Measurements from ENCODE around the gene SMOC2.

The SMOC2 gene

DNA sequence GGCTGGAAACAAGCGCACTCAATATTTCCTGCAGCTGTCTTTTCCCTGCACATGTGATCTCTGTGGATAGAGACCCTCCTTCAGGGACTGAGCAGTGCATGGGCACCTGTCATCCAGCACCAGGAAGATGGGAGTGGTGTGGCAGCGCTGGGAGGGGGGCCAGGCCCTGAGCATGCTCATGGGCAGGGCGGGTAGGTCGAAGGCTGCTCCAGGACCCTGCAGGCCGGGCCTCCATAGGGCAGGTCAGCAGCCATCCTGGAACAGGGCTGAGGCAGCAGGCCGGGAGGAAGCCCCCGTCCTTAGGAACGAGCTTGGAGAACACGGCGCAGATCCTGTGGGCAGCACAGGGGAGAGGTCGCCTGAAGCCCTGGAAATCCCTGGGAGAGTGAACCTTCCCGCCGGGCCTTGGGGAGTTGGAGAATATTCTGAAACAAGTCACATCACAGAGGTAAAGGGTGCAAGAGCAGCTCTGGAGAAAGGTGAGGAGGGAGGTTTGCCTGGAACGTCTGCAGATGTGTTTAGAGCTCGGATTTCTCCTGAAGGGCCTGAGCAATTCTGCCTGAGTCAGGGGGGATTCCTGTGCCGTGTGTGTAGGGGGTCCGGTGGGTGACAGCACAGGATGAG, 133.2 kb downstream of the SMOC2 start:
- no peak for TF ChIP-seq CTCF (IDR thresholded peaks at IDR 0.05; ENCODE audit: low read depth, low read length)
- no peak for DNase-seq (ENCODE audit: extremely low read depth, low read depth)

GRCh38 chr6:168574699-168575195, 133.8 kb downstream of the SMOC2 start:
- no peak for DNase-seq (ENCODE audit: extremely low read depth, low read depth)
- TF ChIP-seq CTCF (IDR thresholded peaks at IDR 0.05; ENCODE audit: low read depth, low read length), result no peak

- no peak for DNase-seq (ENCODE audit: extremely low read depth, low read depth)
Measured at GRCh38 chr6:168575346-168576098, 134.5 kb downstream of the SMOC2 start.

DNA sequence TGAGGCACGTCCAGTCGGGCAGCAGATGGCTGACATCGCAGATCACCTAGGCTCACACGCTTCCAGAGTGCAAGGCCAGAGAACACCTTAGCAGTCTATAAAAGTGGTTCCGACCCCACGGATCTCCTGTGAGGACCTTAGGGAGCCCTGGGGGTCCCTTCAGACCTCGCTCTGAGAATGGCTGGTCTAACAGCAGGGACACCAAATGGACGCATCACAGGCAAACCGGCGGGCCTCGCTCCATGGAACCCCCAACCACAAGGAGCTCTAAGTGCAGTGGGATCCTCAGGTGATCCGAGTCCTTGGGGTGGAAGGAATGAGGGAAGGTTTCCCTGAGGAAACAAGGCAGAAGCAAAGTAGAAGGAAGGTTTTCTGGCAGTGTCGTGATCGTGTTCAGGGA, 135.4 kb downstream of the SMOC2 start:
- TF ChIP-seq CTCF (IDR thresholded peaks at IDR 0.05; ENCODE audit: low read depth, low read length), result no peak
- no peak for DNase-seq (ENCODE audit: extremely low read depth, low read depth)

More at GRCh38 chr6:168575346-168576098, 134.5 kb downstream of the SMOC2 start:
- TF ChIP-seq CTCF (IDR thresholded peaks at IDR 0.05; ENCODE audit: low read depth, low read length), result no peak

DNA sequence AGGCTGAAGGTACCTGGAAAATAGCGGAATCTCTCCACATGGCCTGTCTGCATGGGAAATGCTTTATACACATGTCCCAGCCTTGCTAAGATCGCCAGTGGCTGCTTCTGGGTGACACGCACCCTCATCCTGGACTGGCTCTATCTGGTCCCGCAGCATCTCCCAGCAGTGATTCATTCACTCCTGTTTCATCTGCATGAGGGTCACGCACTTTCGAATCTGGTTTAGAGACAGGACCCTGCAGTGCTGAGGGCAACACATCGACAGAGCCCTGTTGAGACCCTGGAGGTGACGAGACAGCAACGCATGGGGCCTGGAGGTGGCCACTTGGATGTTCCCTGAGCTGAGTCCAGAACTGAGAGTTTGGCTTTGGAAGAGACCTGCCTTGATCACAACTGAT, 136.5 kb downstream of the SMOC2 start:
- no peak for TF ChIP-seq CTCF (IDR thresholded peaks at IDR 0.05; ENCODE audit: low read depth, low read length)
- DNase-seq (ENCODE audit: extremely low read depth, low read depth), result no peak

DNA sequence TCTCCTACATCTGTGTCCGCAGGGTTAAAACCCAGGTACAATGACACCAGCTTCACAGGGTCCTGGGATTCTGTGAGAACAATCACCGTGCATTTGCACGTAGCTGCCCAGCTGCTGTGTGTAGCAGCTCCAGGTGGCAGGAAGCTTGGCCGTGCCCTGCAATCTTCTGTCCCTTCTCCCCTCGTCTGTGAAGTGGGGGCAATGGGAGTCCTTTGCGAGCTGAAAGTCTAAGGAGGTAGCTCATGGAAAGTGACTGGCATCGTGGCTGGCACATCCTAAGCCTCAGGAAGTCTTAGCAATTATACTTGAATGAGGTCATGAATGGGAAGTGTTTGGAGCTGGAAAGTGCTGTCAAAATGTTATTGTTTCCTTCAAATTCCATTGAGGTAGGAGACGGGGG, 137.1 kb downstream of the SMOC2 start:
- no peak for DNase-seq (ENCODE audit: extremely low read depth, low read depth)
- no peak for TF ChIP-seq CTCF (IDR thresholded peaks at IDR 0.05; ENCODE audit: low read depth, low read length)

DNA sequence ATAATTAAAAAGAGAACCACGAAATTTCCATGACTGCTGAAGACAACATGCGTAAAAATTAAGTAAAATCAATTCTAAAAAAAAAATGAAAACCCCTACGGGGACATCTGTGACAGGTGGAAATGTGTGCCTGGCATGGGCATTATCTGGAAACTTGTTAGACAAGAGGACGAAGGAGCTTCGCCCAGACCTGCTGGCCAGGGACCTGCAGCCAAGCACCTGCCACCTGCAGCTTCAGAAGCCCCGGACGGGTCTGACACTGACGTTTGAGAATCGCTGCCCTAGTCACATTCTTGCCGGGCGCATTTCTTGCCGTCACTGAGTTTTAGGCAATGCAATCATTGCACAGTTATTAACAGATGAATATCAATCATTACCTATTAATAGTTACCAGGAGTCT, 140.3 kb downstream of the SMOC2 start:
- TF ChIP-seq CTCF (IDR thresholded peaks at IDR 0.05; ENCODE audit: low read depth, low read length), result no peak
- no peak for DNase-seq (ENCODE audit: extremely low read depth, low read depth)

Measured in AG09319 (cell line).